NT2/D1 (cell line): Measurements from ENCODE around the gene F5.

Experiments used
- SUZ12 ChIP-seq: IDR thresholded peaks from 2 replicates; pipeline ENCODE4 v1.6.1; 2011; ENCODE audit not compliant: insufficient read length, insufficient read depth; ENCODE audit errors: extremely low read depth
- YY1 ChIP-seq: IDR thresholded peaks from 2 replicates; pipeline ENCODE4 v1.6.1; 2011; ENCODE audit not compliant: insufficient read length, insufficient read depth
- ZNF274 ChIP-seq: IDR thresholded peaks from 2 replicates; pipeline ENCODE4 v1.6.1; 2011; ENCODE audit warnings: mild to moderate bottlenecking, low read depth, low read length

- TF ChIP-seq ZNF274 (no peak), YY1 (no peak), SUZ12 (no peak)
These were observed 16.1 kb downstream of the F5 start for GRCh38 chr1:169570172-169570574.
